Right lobe of liver (tissue), 4 donors: ENCODE results near the gene ITCH.

Experiments used
- POLR2A ChIP-seq: fragments of 450-650 bp; IDR thresholded peaks from one replicate; pipeline ENCODE4 v1.6.1; 2017; ENCODE audit warnings: antibody characterized with exemption, mild to moderate bottlenecking
- TF ChIP-seq, protein P1 (sequence below), 4 donors: fragments of 200-600 bp in 3 of 4; fragments of 450-650 bp in 1 of 4; IDR thresholded peaks; one replicate each; pipeline versions ENCODE4 v1.5.1 to v1.8.0; 2016 to 2022; ENCODE audit warnings: antibody characterized with exemption in 4 of 4, mild to moderate bottlenecking in 2 of 4
- donor health status: DM: no; HTN: no; CAD: no.
- donor health status: DM: no; HTN: no; CAD: no.
- donor health status: DM: no; HTN: yes; CAD: no.

DNA sequence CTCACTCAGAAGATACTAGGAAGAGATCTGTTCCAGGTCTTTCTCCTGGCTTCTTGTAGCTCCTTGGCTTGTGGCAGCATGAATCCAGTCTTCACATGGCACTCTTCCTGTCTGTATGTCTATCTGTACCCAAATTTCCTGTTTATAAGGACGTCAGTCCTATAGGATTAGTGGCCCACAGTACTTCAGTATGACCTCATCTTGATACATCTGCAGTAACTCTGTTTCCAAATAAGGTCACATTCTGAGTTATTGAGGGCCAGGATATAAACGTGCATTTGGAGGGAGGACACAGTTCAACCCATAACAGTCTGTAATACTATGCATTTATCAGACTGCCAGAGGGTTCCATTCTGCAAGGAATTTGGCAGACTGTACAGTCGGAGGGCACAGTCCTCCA is 95.6 kb downstream of the ITCH start:
- TF ChIP-seq, protein P1, sequence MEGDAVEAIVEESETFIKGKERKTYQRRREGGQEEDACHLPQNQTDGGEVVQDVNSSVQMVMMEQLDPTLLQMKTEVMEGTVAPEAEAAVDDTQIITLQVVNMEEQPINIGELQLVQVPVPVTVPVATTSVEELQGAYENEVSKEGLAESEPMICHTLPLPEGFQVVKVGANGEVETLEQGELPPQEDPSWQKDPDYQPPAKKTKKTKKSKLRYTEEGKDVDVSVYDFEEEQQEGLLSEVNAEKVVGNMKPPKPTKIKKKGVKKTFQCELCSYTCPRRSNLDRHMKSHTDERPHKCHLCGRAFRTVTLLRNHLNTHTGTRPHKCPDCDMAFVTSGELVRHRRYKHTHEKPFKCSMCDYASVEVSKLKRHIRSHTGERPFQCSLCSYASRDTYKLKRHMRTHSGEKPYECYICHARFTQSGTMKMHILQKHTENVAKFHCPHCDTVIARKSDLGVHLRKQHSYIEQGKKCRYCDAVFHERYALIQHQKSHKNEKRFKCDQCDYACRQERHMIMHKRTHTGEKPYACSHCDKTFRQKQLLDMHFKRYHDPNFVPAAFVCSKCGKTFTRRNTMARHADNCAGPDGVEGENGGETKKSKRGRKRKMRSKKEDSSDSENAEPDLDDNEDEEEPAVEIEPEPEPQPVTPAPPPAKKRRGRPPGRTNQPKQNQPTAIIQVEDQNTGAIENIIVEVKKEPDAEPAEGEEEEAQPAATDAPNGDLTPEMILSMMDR (IDR thresholded peaks at IDR 0.05) = no peak
- TF ChIP-seq POLR2A = no peak
